Upper lobe of left lung (tissue), 4 donors: Measurements from ENCODE around the gene HIGD1A.
"Not testable (repeated sequence)": the region's sequence is repeated elsewhere in the genome, so short reads cannot be mapped to it uniquely, and the experiment has no call there.

Experiments
- EP300 ChIP-seq, 4 donors: sonication (generic); formaldehyde crosslinking; IDR thresholded peaks; one replicate each; pipeline ENCODE4 v1.5.1; 2017; ENCODE audit warnings: antibody characterized with exemption in 4 of 4, control low read depth in 2 of 4
- POLR2A ChIP-seq, 4 donors: fragments of 450-650 bp; IDR thresholded peaks; one replicate each; pipeline ENCODE4 v1.5.1; 2016 to 2017; ENCODE audit warnings: antibody characterized with exemption in 4 of 4, mild to moderate bottlenecking in 2 of 4
- POLR2AphosphoS5 ChIP-seq, 2 donors: sonication (generic); formaldehyde crosslinking; IDR thresholded peaks; one replicate each; pipeline ENCODE4 v1.5.1; 2017; ENCODE audit warnings: antibody characterized with exemption in 2 of 2
- TF ChIP-seq, protein P1 (sequence below), 6 experiments: fragments of 450-650 bp in 4 of 6; fragments of 200-600 bp in 2 of 6; sonication (generic) in 2 of 6; IDR thresholded peaks; one replicate each; pipeline ENCODE4 v1.5.1; 2016 to 2019; ENCODE audit warnings: antibody characterized with exemption in 6 of 6

DNA sequence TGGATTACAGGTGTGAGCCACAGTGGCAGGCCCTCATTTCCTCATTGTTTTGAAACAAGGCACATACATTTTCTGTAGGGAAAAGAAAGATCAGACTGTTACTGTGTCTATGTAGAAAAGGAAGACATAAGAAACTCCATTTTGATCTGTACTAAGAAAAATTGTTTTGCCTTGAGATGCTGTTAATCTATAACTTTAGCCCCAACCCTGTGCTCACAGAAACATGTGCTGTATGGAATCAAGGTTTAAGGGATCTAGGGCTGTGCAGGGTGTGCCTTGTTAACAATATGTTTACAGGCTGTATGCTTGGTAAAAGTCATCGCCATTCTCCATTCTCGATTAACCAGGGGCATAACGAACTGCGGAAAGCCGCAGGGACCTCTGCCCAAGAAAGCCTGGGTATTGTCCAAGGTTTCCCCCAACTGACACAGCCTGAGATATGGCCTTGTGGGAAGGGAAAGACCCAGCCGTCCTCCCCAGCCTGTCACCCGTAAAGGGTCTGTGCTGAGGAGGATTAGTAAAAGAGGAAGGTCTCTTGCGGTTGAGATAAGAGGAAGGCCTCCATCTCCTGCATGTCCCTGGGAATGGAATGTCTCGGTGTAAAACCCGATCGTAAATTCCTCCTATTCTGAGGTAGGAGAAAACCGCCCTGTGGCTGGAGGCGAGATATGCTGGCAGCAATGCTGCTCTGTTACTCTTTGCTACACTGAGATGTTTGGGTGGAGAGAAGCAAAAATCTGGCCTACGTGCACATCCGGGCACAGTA is 7.0 kb upstream of the HIGD1A start:
- TF ChIP-seq POLR2AphosphoS5, POLR2A, EP300 (IDR thresholded peaks at IDR 0.05): not testable (repeated sequence)
- TF ChIP-seq, protein P1, sequence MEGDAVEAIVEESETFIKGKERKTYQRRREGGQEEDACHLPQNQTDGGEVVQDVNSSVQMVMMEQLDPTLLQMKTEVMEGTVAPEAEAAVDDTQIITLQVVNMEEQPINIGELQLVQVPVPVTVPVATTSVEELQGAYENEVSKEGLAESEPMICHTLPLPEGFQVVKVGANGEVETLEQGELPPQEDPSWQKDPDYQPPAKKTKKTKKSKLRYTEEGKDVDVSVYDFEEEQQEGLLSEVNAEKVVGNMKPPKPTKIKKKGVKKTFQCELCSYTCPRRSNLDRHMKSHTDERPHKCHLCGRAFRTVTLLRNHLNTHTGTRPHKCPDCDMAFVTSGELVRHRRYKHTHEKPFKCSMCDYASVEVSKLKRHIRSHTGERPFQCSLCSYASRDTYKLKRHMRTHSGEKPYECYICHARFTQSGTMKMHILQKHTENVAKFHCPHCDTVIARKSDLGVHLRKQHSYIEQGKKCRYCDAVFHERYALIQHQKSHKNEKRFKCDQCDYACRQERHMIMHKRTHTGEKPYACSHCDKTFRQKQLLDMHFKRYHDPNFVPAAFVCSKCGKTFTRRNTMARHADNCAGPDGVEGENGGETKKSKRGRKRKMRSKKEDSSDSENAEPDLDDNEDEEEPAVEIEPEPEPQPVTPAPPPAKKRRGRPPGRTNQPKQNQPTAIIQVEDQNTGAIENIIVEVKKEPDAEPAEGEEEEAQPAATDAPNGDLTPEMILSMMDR (IDR thresholded peaks at IDR 0.05) = not testable (repeated sequence)
